ENCODE results near the gene ATP8A2.

Gene ATP8A2

DNA sequence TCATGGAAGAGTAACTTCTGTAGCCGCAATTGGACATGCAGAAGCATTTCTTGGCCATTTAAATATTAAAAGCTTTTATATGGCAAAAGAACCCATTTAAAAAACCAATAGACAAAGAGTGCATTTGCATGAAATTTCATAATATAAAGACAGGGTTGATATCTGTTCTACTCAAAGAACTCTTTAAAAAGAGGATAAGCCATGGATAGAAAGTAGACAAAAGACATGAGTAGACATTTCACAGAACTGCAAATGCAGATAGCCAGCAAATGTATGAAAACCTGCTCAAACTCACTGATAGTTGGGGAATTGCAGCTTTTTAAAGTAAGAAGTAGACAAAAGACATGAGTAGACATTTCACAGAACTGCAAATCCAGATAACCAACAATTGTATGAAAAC, 462.0 kb downstream of the ATP8A2 start:
- no peak overlapping the region for H3K4me3 ChIP-seq (ENCODE audit: low read depth, low read length)
- TF ChIP-seq, protein P1, sequence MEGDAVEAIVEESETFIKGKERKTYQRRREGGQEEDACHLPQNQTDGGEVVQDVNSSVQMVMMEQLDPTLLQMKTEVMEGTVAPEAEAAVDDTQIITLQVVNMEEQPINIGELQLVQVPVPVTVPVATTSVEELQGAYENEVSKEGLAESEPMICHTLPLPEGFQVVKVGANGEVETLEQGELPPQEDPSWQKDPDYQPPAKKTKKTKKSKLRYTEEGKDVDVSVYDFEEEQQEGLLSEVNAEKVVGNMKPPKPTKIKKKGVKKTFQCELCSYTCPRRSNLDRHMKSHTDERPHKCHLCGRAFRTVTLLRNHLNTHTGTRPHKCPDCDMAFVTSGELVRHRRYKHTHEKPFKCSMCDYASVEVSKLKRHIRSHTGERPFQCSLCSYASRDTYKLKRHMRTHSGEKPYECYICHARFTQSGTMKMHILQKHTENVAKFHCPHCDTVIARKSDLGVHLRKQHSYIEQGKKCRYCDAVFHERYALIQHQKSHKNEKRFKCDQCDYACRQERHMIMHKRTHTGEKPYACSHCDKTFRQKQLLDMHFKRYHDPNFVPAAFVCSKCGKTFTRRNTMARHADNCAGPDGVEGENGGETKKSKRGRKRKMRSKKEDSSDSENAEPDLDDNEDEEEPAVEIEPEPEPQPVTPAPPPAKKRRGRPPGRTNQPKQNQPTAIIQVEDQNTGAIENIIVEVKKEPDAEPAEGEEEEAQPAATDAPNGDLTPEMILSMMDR (IDR thresholded peaks at IDR 0.05; ENCODE audit: low read depth, low read length), result no peak
- no peak for DNase-seq (ENCODE audit: low read depth, low spot score)
- in situ Hi-C loops (cut with HindIII; ENCODE audit: low sequenced_read_pairs), result no loop called here

DNA sequence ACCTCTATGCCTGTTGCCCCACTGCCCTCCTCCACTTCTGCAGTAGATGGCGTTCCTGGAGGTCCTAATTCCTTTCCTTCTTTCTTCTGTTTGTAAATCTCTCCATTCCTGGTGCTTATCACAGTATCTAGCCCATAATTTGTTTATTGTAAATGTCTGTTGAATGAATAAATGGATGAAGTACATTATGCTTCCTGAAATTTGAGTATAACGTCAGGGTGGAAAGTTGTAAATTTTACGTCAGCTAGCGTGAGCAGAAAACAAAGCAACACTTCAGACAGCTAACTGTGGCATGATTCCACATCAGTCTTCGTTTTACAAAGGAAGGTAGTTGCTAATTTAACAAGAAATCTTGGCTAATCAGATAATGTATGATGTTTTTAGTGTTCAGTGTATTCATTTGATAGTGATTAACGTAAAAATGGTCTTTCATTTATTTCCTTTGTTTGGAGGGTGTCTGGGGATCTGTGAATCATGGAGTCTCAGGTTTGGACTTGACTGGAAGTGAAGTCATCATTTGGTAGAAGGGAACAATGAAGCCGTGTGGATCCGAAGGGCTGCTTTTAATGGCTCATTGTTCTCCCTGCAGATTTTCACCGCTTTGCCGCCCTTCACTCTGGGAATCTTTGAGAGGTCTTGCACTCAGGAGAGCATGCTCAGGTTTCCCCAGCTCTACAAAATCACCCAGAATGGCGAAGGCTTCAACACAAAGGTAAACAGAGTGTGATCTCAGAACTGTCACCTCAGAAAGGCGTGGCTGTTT, 465.0 kb downstream of the ATP8A2 start:
- TF ChIP-seq, protein P1 (IDR thresholded peaks at IDR 0.05; ENCODE audit: low read depth, low read length), result no peak
- in situ Hi-C loops (cut with HindIII; ENCODE audit: low sequenced_read_pairs), result no loop called here
- DNase-seq (ENCODE audit: low read depth, low spot score), result no peak
- no peak overlapping the region for H3K4me3 ChIP-seq (ENCODE audit: low read depth, low read length)

DNA sequence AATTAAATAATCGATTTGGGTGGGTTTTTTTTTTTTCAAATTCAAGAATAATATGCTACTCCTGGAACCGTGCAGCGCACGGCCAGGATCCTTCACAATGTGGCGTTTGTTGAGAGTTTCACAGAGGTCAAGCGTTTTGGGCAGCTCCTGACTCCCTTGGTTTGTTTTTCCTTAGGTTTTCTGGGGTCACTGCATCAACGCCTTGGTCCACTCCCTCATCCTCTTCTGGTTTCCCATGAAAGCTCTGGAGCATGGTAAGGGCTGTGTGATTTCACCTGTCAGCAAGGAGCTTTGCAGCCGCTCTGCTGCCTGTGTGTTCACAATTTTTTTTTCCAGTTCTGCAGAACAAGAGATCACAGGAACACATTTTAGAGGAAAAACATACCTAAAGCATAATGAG, 467.6 kb downstream of the ATP8A2 start:
- H3K4me3 ChIP-seq (ENCODE audit: low read depth, low read length), result no peak overlapping the region
- DNase-seq (ENCODE audit: low read depth, low spot score), result no peak
- TF ChIP-seq, protein P1 (IDR thresholded peaks at IDR 0.05; ENCODE audit: low read depth, low read length), result no peak
- in situ Hi-C loops (cut with HindIII; ENCODE audit: low sequenced_read_pairs), result no loop called here

DNA sequence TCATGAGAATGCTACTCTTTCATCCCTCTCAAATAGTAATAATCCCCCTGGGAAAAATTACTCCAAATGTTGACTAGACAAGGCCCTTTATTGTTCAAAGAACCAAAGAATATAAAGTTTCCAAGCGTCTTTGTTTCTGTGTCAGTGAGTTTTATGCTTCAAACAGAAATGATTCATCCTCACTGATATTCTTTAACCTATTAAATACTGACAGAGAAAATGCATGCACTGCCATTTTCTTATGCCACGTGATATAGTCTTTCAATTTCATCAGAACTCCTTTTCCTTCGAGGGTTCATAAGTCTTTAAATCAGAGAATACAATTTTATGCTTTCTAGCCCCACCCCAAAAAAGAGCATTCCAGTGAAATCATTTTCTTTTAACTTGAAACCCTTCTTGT, 468.5 kb downstream of the ATP8A2 start:
- TF ChIP-seq, protein P1 (IDR thresholded peaks at IDR 0.05; ENCODE audit: low read depth, low read length), result no peak
- peak; percentile 28 for DNase-seq (ENCODE audit: low read depth, low spot score)
- no peak overlapping the region for H3K4me3 ChIP-seq (ENCODE audit: low read depth, low read length)
- in situ Hi-C loops (cut with HindIII; ENCODE audit: low sequenced_read_pairs), result no loop called here

DNA sequence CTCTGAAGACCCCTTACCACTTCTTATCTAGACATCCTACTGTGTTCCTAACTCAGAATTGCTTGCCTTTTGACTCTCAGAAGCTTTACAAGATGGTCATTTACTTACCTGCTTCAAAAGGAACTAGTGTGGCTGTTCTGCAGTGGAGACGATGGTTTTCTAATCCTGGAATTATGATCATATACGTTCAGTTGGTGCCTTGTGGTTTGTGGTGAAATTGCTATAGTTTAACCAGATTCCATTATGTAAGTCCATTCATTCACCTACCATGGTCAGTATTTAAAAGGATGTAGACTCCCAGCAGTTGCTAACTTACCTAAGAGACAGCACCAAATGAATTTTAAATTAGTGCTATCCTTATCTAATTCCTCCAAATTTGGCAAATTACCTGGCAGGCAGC, 469.2 kb downstream of the ATP8A2 start:
- in situ Hi-C loops (cut with HindIII; ENCODE audit: low sequenced_read_pairs), result no loop called here
- no peak overlapping the region for H3K4me3 ChIP-seq (ENCODE audit: low read depth, low read length)
- TF ChIP-seq, protein P1 (IDR thresholded peaks at IDR 0.05; ENCODE audit: low read depth, low read length), result no peak
- DNase-seq (ENCODE audit: low read depth, low spot score), result no peak

DNA sequence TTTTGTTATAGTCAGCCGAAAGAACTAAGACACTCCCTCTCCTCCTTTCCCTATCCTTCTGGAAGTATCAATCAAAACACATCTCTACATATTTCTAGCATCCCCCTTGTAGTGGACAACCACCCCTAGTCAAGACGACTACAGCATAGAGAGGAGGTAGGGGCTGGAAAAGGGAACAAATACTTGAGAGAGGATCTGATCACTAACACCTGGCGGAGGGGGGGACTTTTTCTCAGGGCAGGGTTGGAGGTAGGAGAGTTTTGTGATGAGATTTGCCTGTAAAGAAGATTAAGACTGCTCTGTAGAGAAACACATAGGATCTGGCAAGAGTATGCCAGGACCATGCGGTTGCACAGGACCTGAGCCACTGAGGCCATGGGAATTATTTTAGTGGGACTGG, 471.9 kb downstream of the ATP8A2 start:
- TF ChIP-seq, protein P1 (IDR thresholded peaks at IDR 0.05; ENCODE audit: low read depth, low read length), result no peak
- H3K4me3 ChIP-seq (ENCODE audit: low read depth, low read length), result no peak overlapping the region
- in situ Hi-C loops (cut with HindIII; ENCODE audit: low sequenced_read_pairs), result no loop called here
- DNase-seq (ENCODE audit: low read depth, low spot score), result no peak
